HepG2 (cell line): ENCODE results near the gene HNRNPA1. TPM values are rescaled to one million over a fixed set of nuclear protein-coding genes. Genes with fewer than 3 reads are reported as not detected.
A peak's percentile ranks its signal among the peaks of the same experiment; 100 is the strongest.

Experiments
- AKAP8 ChIP-seq: sonication (generic); formaldehyde crosslinking; IDR thresholded peaks from 2 replicates; pipeline ENCODE4 v1.5.1; 2020; ENCODE audit warnings: mild to moderate bottlenecking, missing genetic modification reagents
- E2F2 ChIP-seq: sonication (generic); formaldehyde crosslinking; IDR thresholded peaks from 2 replicates; pipeline ENCODE4 v1.4.0; 2020; ENCODE audit warnings: missing genetic modification reagents, borderline replicate concordance
- HMG20B ChIP-seq: conservative IDR thresholded peaks from 2 replicates; pipeline ENCODE4 v1.6.1; 2016; ENCODE audit warnings: missing genetic modification reagents, missing compliant biosample characterization
- JUN ChIP-seq: sonication (generic); formaldehyde crosslinking; IDR thresholded peaks from 2 replicates; pipeline ENCODE4 v1.4.0; 2020; ENCODE audit warnings: mild to moderate bottlenecking, missing genetic modification reagents
- MAFK ChIP-seq, 2 experiments: IDR thresholded peaks in 1 of 2; conservative IDR thresholded peaks in 1 of 2; 2 replicates each; pipeline ENCODE4 v1.6.1; 2011; ENCODE audit warnings: improper control_type of control experiment in 2 of 2, low read length in 2 of 2
- PHF21A ChIP-seq: sonication (generic); formaldehyde crosslinking; IDR thresholded peaks from 2 replicates; pipeline ENCODE4 v1.5.0; 2020; ENCODE audit warnings: mild to moderate bottlenecking, missing genetic modification reagents
- SYNCRIP ChIP-seq: fragments of 200-400 bp; formaldehyde crosslinking; IDR thresholded peaks from 2 replicates; pipeline ENCODE4 v1.6.1; 2018; ENCODE audit warnings: mild to moderate bottlenecking, low read depth, low read length; ENCODE audit not compliant: insufficient read depth
- WIZ ChIP-seq: sonication (generic); formaldehyde crosslinking; IDR thresholded peaks from 2 replicates; pipeline ENCODE4 v1.5.1; 2020; ENCODE audit warnings: mild to moderate bottlenecking, missing genetic modification reagents
- ZNF549 ChIP-seq: sonication (generic); formaldehyde crosslinking; IDR thresholded peaks from 2 replicates; pipeline ENCODE4 v1.5.0; 2020; ENCODE audit warnings: missing genetic modification reagents
- ZNF562 ChIP-seq: sonication (generic); formaldehyde crosslinking; IDR thresholded peaks from 2 replicates; pipeline ENCODE4 v1.8.0; 2022; ENCODE audit warnings: missing genetic modification reagents, borderline replicate concordance
- ZNF660 ChIP-seq: sonication (generic); formaldehyde crosslinking; IDR thresholded peaks from 2 replicates; pipeline ENCODE4 v1.5.1; 2020; ENCODE audit warnings: mild to moderate bottlenecking, low read depth, missing genetic modification reagents, borderline replicate concordance
- polyA plus RNA-seq, 8 experiments: library from polyadenylated mRNA; depleted of rRNA in 3 of 8; stranded (reverse) in 7 of 8; unstranded in 1 of 8; fragments of >200 nt; fragmentation: Illumina TruSeq in 4 of 8; extraction: Trizol in 4 of 8; gene quantifications; 2 replicates each; pipeline versions ENCODE4 v1.2.1 to v1.2.3, GENCODE V29; 2011 to 2016; ENCODE audit warnings: low read depth in 4 of 8, missing spikeins in 1 of 8, mixed read lengths in 1 of 8; ENCODE audit not compliant: insufficient read depth in 1 of 8
- total RNA-seq, 5 experiments: library from RNA; depleted of rRNA; stranded (reverse); fragments of >200 nt; fragmentation: Illumina TruSeq; extraction: Trizol; gene quantifications; 2 replicates each; pipeline ENCODE4 v1.2.3, GENCODE V29; 2016; ENCODE audit warnings: low read depth in 1 of 5
- TF ChIP-seq, protein P1 (sequence below): sonication (generic); formaldehyde crosslinking; conservative IDR thresholded peaks from 2 replicates; pipeline ENCODE4 v1.5.0; 2020; ENCODE audit warnings: missing genetic modification reagents
- TF ChIP-seq, protein P2 (sequence below): sonication (generic); formaldehyde crosslinking; IDR thresholded peaks from 2 replicates; pipeline ENCODE4 v1.5.0; 2020; ENCODE audit warnings: missing genetic modification reagents
- TF ChIP-seq, protein P3 (sequence below): sonication (generic); formaldehyde crosslinking; IDR thresholded peaks from 2 replicates; pipeline ENCODE4 v1.9.0; 2022; ENCODE audit warnings: low read depth, missing genetic modification reagents

HNRNPA1 gene
- total and polyA plus RNA-seq, 2 of the 13 experiments (the other 11 are each of a cell fraction or from before 2014, with no cell fraction given), result 535 to 1,820 TPM

DNA sequence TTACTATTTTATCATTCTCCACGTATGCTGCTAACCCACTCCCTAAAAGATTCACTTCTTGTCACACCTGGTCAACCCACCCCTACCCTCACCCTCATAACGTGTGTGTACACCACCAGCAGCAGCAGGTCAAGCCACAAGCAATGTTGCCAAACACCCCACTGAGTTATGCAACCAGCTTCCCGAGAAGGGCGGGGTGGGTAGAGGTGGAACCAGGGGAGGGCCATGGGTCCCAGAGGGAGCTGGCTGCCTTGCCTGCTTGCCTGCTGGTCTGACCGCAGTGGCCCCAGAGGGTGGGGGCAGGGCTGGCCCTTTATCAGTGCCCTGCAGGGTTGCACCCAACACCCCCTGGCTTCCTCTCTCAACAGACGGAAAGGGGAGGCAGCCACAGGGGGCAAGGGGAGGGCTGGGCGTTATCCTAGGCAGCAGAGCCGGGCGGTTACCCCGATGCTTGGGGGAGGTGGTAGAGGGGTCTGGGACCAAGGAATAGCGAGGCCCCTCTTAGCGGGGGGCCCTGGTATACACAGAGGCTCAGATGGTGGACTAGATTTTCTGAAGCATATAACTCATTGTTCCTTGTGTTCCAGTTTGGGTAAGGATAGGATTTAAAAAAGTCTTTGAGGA lies 23.8 kb downstream of the HNRNPA1 start (continued):
- TF ChIP-seq AKAP8 (CRISPR knock-in tag), result 0 out of 2 replicates have a peak, but pooled peaks have one; percentile 23
- TF ChIP-seq JUN (CRISPR knock-in tag), result no peak
- TF ChIP-seq, protein P1, sequence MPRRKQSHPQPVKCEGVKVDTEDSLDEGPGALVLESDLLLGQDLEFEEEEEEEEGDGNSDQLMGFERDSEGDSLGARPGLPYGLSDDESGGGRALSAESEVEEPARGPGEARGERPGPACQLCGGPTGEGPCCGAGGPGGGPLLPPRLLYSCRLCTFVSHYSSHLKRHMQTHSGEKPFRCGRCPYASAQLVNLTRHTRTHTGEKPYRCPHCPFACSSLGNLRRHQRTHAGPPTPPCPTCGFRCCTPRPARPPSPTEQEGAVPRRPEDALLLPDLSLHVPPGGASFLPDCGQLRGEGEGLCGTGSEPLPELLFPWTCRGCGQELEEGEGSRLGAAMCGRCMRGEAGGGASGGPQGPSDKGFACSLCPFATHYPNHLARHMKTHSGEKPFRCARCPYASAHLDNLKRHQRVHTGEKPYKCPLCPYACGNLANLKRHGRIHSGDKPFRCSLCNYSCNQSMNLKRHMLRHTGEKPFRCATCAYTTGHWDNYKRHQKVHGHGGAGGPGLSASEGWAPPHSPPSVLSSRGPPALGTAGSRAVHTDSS (CRISPR knock-in tag), result no peak
- TF ChIP-seq ZNF660 (CRISPR knock-in tag), result no peak
- no peak for TF ChIP-seq E2F2
- TF ChIP-seq, protein P2, sequence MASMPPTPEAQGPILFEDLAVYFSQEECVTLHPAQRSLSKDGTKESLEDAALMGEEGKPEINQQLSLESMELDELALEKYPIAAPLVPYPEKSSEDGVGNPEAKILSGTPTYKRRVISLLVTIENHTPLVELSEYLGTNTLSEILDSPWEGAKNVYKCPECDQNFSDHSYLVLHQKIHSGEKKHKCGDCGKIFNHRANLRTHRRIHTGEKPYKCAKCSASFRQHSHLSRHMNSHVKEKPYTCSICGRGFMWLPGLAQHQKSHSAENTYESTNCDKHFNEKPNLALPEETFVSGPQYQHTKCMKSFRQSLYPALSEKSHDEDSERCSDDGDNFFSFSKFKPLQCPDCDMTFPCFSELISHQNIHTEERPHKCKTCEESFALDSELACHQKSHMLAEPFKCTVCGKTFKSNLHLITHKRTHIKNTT, result no peak
- no peak for TF ChIP-seq WIZ (CRISPR knock-in tag)
- no peak for TF ChIP-seq ZNF549 (CRISPR knock-in tag)
- TF ChIP-seq PHF21A, result peak; percentile 83
- no peak for TF ChIP-seq ZNF562 (CRISPR knock-in tag)
- TF ChIP-seq HMG20B, result no peak
- TF ChIP-seq MAFK (conservative IDR thresholded peaks at IDR 0.05 in 1 of 2, IDR thresholded peaks at IDR 0.05 in 1 of 2; ENCODE audit: low read length in 2 of 2), result no peak
- TF ChIP-seq SYNCRIP, result no peak
- TF ChIP-seq, protein P3, sequence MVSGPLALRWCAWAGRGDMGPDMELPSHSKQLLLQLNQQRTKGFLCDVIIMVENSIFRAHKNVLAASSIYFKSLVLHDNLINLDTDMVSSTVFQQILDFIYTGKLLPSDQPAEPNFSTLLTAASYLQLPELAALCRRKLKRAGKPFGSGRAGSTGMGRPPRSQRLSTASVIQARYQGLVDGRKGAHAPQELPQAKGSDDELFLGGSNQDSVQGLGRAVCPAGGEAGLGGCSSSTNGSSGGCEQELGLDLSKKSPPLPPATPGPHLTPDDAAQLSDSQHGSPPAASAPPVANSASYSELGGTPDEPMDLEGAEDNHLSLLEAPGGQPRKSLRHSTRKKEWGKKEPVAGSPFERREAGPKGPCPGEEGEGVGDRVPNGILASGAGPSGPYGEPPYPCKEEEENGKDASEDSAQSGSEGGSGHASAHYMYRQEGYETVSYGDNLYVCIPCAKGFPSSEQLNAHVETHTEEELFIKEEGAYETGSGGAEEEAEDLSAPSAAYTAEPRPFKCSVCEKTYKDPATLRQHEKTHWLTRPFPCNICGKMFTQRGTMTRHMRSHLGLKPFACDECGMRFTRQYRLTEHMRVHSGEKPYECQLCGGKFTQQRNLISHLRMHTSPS (CRISPR knock-in tag), result 0 out of 2 replicates have a peak, but pooled peaks have one; percentile 44
